SK-N-SH treated with all-trans-retinoic acid at 6 μM for 48 hours (cell line): ENCODE data around the gene L3MBTL1.
A peak's percentile ranks its signal among the peaks of the same experiment; 100 is the strongest.
"Not testable (repeated sequence)": the region's sequence is repeated elsewhere in the genome, so short reads cannot be mapped to it uniquely, and the experiment has no call there.

Source experiments
- ATAC-seq: fragments of 200-7000 bp; cut with Tn5 transposase; 3 replicates; pipeline ENCODE4 v1.9.1; 2020; ENCODE audit warnings: mild to moderate bottlenecking, moderate library complexity
- BACH2 ChIP-seq: fragments of 250-450 bp; sonication (Bioruptor Pico); IDR thresholded peaks from 2 replicates; pipeline ENCODE4 v1.9.0; 2021; ENCODE audit warnings: mild to moderate bottlenecking, borderline replicate concordance
- CREB5 ChIP-seq: fragments of 250-450 bp; sonication (Bioruptor Pico); IDR thresholded peaks from 2 replicates; pipeline ENCODE4 v1.5.1; 2020; ENCODE audit warnings: low read depth, mild to moderate bottlenecking, moderate library complexity
- CSRNP3 ChIP-seq: fragments of 250-450 bp; sonication (Bioruptor Pico); IDR thresholded peaks from 2 replicates; pipeline ENCODE4 v1.5.1; 2021; ENCODE audit warnings: mild to moderate bottlenecking, moderate library complexity
- ESRRG ChIP-seq: fragments of 250-450 bp; sonication (Bioruptor Pico); IDR thresholded peaks from 2 replicates; pipeline ENCODE4 v1.6.1; 2021; ENCODE audit warnings: mild to moderate bottlenecking
- GLIS3 ChIP-seq: fragments of 250-450 bp; sonication (Bioruptor Pico); IDR thresholded peaks from 2 replicates; pipeline ENCODE4 v1.5.0; 2020; ENCODE audit warnings: mild to moderate bottlenecking, moderate library complexity
- ISL1 ChIP-seq: fragments of 250-450 bp; sonication (Bioruptor Pico); IDR thresholded peaks from 2 replicates; pipeline ENCODE4 v2.1.2; 2022; ENCODE audit warnings: mild to moderate bottlenecking, moderate library complexity
- OSR1 ChIP-seq: fragments of 250-450 bp; sonication (Bioruptor Pico); IDR thresholded peaks from 2 replicates; pipeline ENCODE4 v1.8.0; 2022; ENCODE audit warnings: moderate library complexity, mild to moderate bottlenecking, inconsistent platforms
- PATZ1 ChIP-seq: fragments of 250-450 bp; sonication (Bioruptor Pico); IDR thresholded peaks from 2 replicates; pipeline ENCODE4 v1.8.0; 2020; ENCODE audit warnings: mild to moderate bottlenecking, moderate library complexity, borderline replicate concordance
- POU6F1 ChIP-seq: fragments of 250-450 bp; sonication (Bioruptor Pico); IDR thresholded peaks from 2 replicates; pipeline ENCODE4 v1.8.0; 2021; ENCODE audit warnings: low read depth, mild to moderate bottlenecking, moderate library complexity, borderline replicate concordance
- PPARA ChIP-seq: fragments of 250-450 bp; sonication (Bioruptor Pico); IDR thresholded peaks from 2 replicates; pipeline ENCODE4 v1.5.0; 2020; ENCODE audit warnings: mild to moderate bottlenecking, borderline replicate concordance
- RARB ChIP-seq: fragments of 250-450 bp; sonication (Bioruptor Pico); IDR thresholded peaks from 2 replicates; pipeline ENCODE4 v1.8.0; 2021; ENCODE audit warnings: mild to moderate bottlenecking, moderate library complexity
- SNAI2 ChIP-seq: fragments of 250-450 bp; sonication (Bioruptor Pico); IDR thresholded peaks from 2 replicates; pipeline ENCODE4 v1.5.0; 2020; ENCODE audit warnings: mild to moderate bottlenecking, moderate library complexity
- TCF4 ChIP-seq: fragments of 250-450 bp; sonication (Bioruptor Pico); IDR thresholded peaks from 2 replicates; pipeline ENCODE4 v1.8.0; 2021; ENCODE audit warnings: mild to moderate bottlenecking, moderate library complexity, borderline replicate concordance
- TOX ChIP-seq: fragments of 250-450 bp; sonication (Bioruptor Pico); IDR thresholded peaks from 2 replicates; pipeline ENCODE4 v1.8.0; 2021; ENCODE audit warnings: mild to moderate bottlenecking, moderate library complexity, borderline replicate concordance
- ZC3H10 ChIP-seq: fragments of 250-450 bp; sonication (Bioruptor Pico); IDR thresholded peaks from 2 replicates; pipeline ENCODE4 v1.5.1; 2021; ENCODE audit warnings: mild to moderate bottlenecking, moderate library complexity
- ZFP3 ChIP-seq: fragments of 250-450 bp; sonication (Bioruptor Pico); IDR thresholded peaks from 2 replicates; pipeline ENCODE4 v1.5.0; 2020; ENCODE audit warnings: mild to moderate bottlenecking, moderate library complexity
- ZFP30 ChIP-seq: fragments of 450-650 bp; formaldehyde crosslinking; IDR thresholded peaks from 2 replicates; pipeline ENCODE4 v1.5.0; 2022; ENCODE audit warnings: mild to moderate bottlenecking, moderate library complexity
- ZNF565 ChIP-seq: fragments of 450-650 bp; formaldehyde crosslinking; conservative IDR thresholded peaks from 2 replicates; pipeline ENCODE4 v1.5.0; 2020; ENCODE audit warnings: low read depth, mild to moderate bottlenecking, moderate library complexity
- ZNF70 ChIP-seq: fragments of 450-650 bp; formaldehyde crosslinking; IDR thresholded peaks from 2 replicates; pipeline ENCODE4 v1.5.0; 2020; ENCODE audit warnings: mild to moderate bottlenecking, moderate library complexity
- ZNF8 ChIP-seq: fragments of 450-650 bp; formaldehyde crosslinking; IDR thresholded peaks from 2 replicates; pipeline ENCODE4 v1.5.0; 2020; ENCODE audit warnings: mild to moderate bottlenecking, moderate library complexity

L3MBTL1 gene

GRCh38 chr20:43583982-43584432 is 76.5 kb downstream of the L3MBTL1 start:
- peak; percentile 86 for ATAC-seq
- TF ChIP-seq BACH2, result no peak
- no peak for TF ChIP-seq TOX (CRISPR knock-in tag)
- TF ChIP-seq SNAI2, result no peak
- no peak for TF ChIP-seq OSR1 (CRISPR knock-in tag)
- no peak for TF ChIP-seq ZNF8
- no peak for TF ChIP-seq CREB5
- no peak for TF ChIP-seq PPARA
- TF ChIP-seq ESRRG, result no peak
- TF ChIP-seq ZNF565, result no peak
- no peak for TF ChIP-seq ZC3H10
- TF ChIP-seq ZFP30 (CRISPR knock-in tag), result no peak
- TF ChIP-seq RARB, result no peak
- no peak for TF ChIP-seq PATZ1 (CRISPR knock-in tag)
- TF ChIP-seq POU6F1 (CRISPR knock-in tag), result no peak
- no peak for TF ChIP-seq GLIS3 (CRISPR knock-in tag)
- TF ChIP-seq ZFP3 (CRISPR knock-in tag), result no peak
- TF ChIP-seq ZNF70, result no peak
- no peak for TF ChIP-seq TCF4

- TF ChIP-seq ESRRG (no peak), POU6F1 (CRISPR knock-in tag) (no peak)
- TF ChIP-seq, all 23 proteins: peak for 0
Measured at GRCh38 chr20:43584448-43585136, 77.1 kb downstream of the L3MBTL1 start.

GRCh38 chr20:43586641-43587040 is 79.1 kb downstream of the L3MBTL1 start:
- TF ChIP-seq ZNF70 (no peak), BACH2 (no peak), ZFP3 (CRISPR knock-in tag) (no peak), CSRNP3 (CRISPR knock-in tag) (no peak), TOX (CRISPR knock-in tag) (no peak), ZC3H10 (no peak), CREB5 (no peak), ISL1 (CRISPR knock-in tag) (no peak), ZNF8 (no peak)
- ATAC-seq, result no peak

More at GRCh38 chr20:43584448-43585136, 77.1 kb downstream of the L3MBTL1 start:
- ATAC-seq, result peak; percentile 37

GRCh38 chr20:43588526-43588925 is 81.0 kb downstream of the L3MBTL1 start:
- ATAC-seq, result not testable (repeated sequence)
